ENCODE results near the gene IRX5. TPM values are rescaled to one million over a fixed set of nuclear protein-coding genes. Genes with fewer than 3 reads are reported as not detected.

IRX5 gene
- total and polyA plus RNA-seq, 2 of the 8 experiments (the other 6 are each of a cell fraction or from before 2014, with no cell fraction given): 0.48 to 0.56 TPM

- H3K79me2 ChIP-seq (ENCODE audit: control insufficient read depth in 1 of 2, insufficient read depth in 2 of 2, low read length in 2 of 2): no peaks in the 10 kb centered on the region
- no peak overlapping the region for H4K91ac ChIP-seq (replicated peaks; ENCODE audit: insufficient read length, low read length)
- TF ChIP-seq POU5F1 (IDR thresholded peaks at IDR 0.05; ENCODE audit: low read depth, low read length): no peak
- TF ChIP-seq BRCA1 (IDR thresholded peaks at IDR 0.05; ENCODE audit: low read depth, low read length): no peak
- TF ChIP-seq CHD1 (IDR thresholded peaks at IDR 0.05; ENCODE audit: low read depth, low read length): no peak
- TF ChIP-seq SIN3A (conservative IDR thresholded peaks at IDR 0.05 in 1 of 2, IDR thresholded peaks at IDR 0.05 in 1 of 2; ENCODE audit: low read depth in 1 of 2, low read length in 2 of 2): no peak
- TF ChIP-seq SIRT6 (IDR thresholded peaks at IDR 0.05; ENCODE audit: low read length): no peak
- TF ChIP-seq HDAC6 (IDR thresholded peaks at IDR 0.05; ENCODE audit: low read depth, low read length): no peak
- TF ChIP-seq USF2 (IDR thresholded peaks at IDR 0.05; ENCODE audit: low read length): no peak
- TF ChIP-seq EZH2 (IDR thresholded peaks at IDR 0.05; ENCODE audit: low read depth, low read length, severe bottlenecking): no peak
- TF ChIP-seq TAF7 (optimal IDR thresholded peaks at IDR 0.05; ENCODE audit: borderline replicate concordance, low read depth, low read length): no peak
- no peak for TF ChIP-seq KDM5A (IDR thresholded peaks at IDR 0.05; ENCODE audit: low read length)
- TF ChIP-seq BACH1 (IDR thresholded peaks at IDR 0.05; ENCODE audit: low read length): no peak
Observed at GRCh38 chr16:54935266-54935968, 4.8 kb downstream of the IRX5 start.

More at GRCh38 chr16:54935266-54935968, 4.8 kb downstream of the IRX5 start:
- peaks cover 0 to 2% (median 0%) of the 10 kb centered on the region in 4 experiments; a peak in 1 of 8 replicates for H3K36me3 ChIP-seq (ENCODE audit: control insufficient read depth in 2 of 4, insufficient read depth in 4 of 4, low read length in 3 of 4)
- no peaks in the 10 kb centered on the region; a peak in 1 of 4 replicates for H3K9me3 ChIP-seq (ENCODE audit: insufficient read depth in 2 of 2, low read depth in 1 of 2, low read length in 1 of 2)
- peaks cover 8% of the 10 kb centered on the region in 2 experiments for H4K20me1 ChIP-seq (replicated peaks in 1 of 2; ENCODE audit: control insufficient read depth in 1 of 2, insufficient read depth in 2 of 2, low read length in 2 of 2)
- H3K14ac ChIP-seq (ENCODE audit: insufficient read length): no peak overlapping the region
- no peak overlapping the region for H4K5ac ChIP-seq (ENCODE audit: insufficient read length, low read depth, low read length)
- no peak overlapping the region for H2AK5ac ChIP-seq (ENCODE audit: low read depth, low read length)
- H3K27ac ChIP-seq (ENCODE audit: low read depth, low read length): no peak overlapping the region
- H2BK12ac ChIP-seq (ENCODE audit: low read depth, low read length): no peak overlapping the region
- H3K23ac ChIP-seq (ENCODE audit: insufficient read length): no peak overlapping the region
- H2BK120ac ChIP-seq (replicated peaks; ENCODE audit: low read depth, low read length): no peak overlapping the region
- no peak overlapping the region for H2BK15ac ChIP-seq (ENCODE audit: low read length)
- DNase-seq (ENCODE audit: low read depth in 1 of 2, low spot score in 2 of 2) (no peak), FAIRE-seq (no peak)
- H3K4ac ChIP-seq (replicated peaks; ENCODE audit: insufficient read length, low read depth, low read length): no peak overlapping the region
- no peak overlapping the region for H2BK20ac ChIP-seq (ENCODE audit: low read length)
- H3K4me2 ChIP-seq (ENCODE audit: insufficient read depth in 1 of 2, low read depth in 2 of 2, low read length in 2 of 2): peak overlapping the region; percentile 95 to 98
- peak overlapping the region; percentile 31 to 68 (median 34) for H3K4me3 ChIP-seq (ENCODE audit: extremely low read depth in 1 of 4, insufficient read depth in 2 of 4, low read depth in 3 of 4, low read length in 4 of 4)
- 5% methylated on average over 28 of the region's 28 CpGs; no CpG with 5 or more reads in 1 of the 2 experiments for WGBS, 2 experiments (ENCODE audit: extremely low coverage in 1 of 2, insufficient coverage in 1 of 2, insufficient read length in 1 of 2, insufficient replicate concordance in 2 of 2, low coverage in 1 of 2, low lambda C conversion rate in 2 of 2, missing lambda C conversion rate in 1 of 2)
- H3K4me1 ChIP-seq (replicated peaks in 1 of 4; ENCODE audit: control insufficient read depth in 3 of 4, insufficient read depth in 4 of 4, low read length in 3 of 4): peaks cover 0 to 43% (median 27%) of the 10 kb centered on the region in 4 experiments; a peak in 6 of 7 replicates
- no peaks in the 10 kb centered on the region for H3K79me1 ChIP-seq (ENCODE audit: low read depth, low read length)
- peak overlapping the region; percentile 7; the same call in 1 of the 2 replicates for H3K18ac ChIP-seq (ENCODE audit: extremely low read depth, low read length)
- H2AFZ ChIP-seq (ENCODE audit: low read length): no peak overlapping the region
- ChIA-PET CTCF (ENCODE audit: partially characterized antibody) (interaction anchor here (0.5 to 4.4 kb wide), 29 partner anchors 11 to 1012 kb away, joined by 3 to 21 read pairs (median 4); partner anchors contain the start of genes IRX3 and IRX6), POLR2A (ENCODE audit: partially characterized antibody) (interaction anchor here (1.0 to 1.2 kb wide), 2 partner anchors 391 to 648 kb away, joined by 3 to 4 read pairs; partner anchors contain the start of gene IRX3)
- peaks cover 56 to 89% (median 81%) of the 10 kb centered on the region in 4 experiments for H3K27me3 ChIP-seq (replicated peaks in 1 of 4; ENCODE audit: control insufficient read depth in 3 of 4, extremely low read depth in 1 of 4, insufficient read depth in 3 of 4, low read length in 3 of 4)
- H3K56ac ChIP-seq (replicated peaks; ENCODE audit: insufficient read length, low read depth, low read length): no peak overlapping the region
- peaks cover 17% of the 10 kb centered on the region for H3K23me2 ChIP-seq (ENCODE audit: low read depth, low read length)
- H2BK5ac ChIP-seq (ENCODE audit: low read depth, low read length): no peak overlapping the region
- no peak overlapping the region for H4K8ac ChIP-seq (ENCODE audit: extremely low read depth, insufficient read depth, low read length)
- H3K9ac ChIP-seq (replicated peaks in 1 of 4; ENCODE audit: extremely low read depth in 1 of 4, low read depth in 3 of 4, low read length in 3 of 4): no peak overlapping the region

Measured in H1 (cell line).